Stimulated activated CD4-positive, alpha-beta T cell treated with anti-CD3 and anti-CD28 coated beads, Interleukin-12 subunit alpha, Interleukin-12 subunit beta, amount 100 ng/mL, for 24 hours (primary cell): ENCODE data around the gene FOCAD.

ENCODE experiments used
- DNase-seq, 2 experiments: peaks; one replicate each; pipeline ENCODE4 v3.0.0-alpha.2; 2020; ENCODE audit warnings: low read depth in 2 of 2

The FOCAD gene

GRCh38 chr9:20872340-20872977 lies 188.4 kb downstream of the FOCAD start:
- no peak for DNase-seq

- no peak for DNase-seq
Measured at GRCh38 chr9:20873240-20873865, 189.3 kb downstream of the FOCAD start.

GRCh38 chr9:20880271-20880670 lies 196.2 kb downstream of the FOCAD start:
- no peak for DNase-seq

- DNase-seq, result no peak
Measured at GRCh38 chr9:20880675-20881074, 196.6 kb downstream of the FOCAD start.

- peak; percentile 10 to 62 for DNase-seq
Measured at GRCh38 chr9:20884985-20885593, 201.0 kb downstream of the FOCAD start.

- no peak for DNase-seq
Measured at GRCh38 chr9:20898885-20899554, 215.0 kb downstream of the FOCAD start.

GRCh38 chr9:20903212-20903611 lies 219.2 kb downstream of the FOCAD start:
- no peak for DNase-seq

- DNase-seq, result no peak
Measured at GRCh38 chr9:20904995-20905394, 220.9 kb downstream of the FOCAD start.

GRCh38 chr9:20906326-20906725 lies 222.3 kb downstream of the FOCAD start:
- no peak for DNase-seq

GRCh38 chr9:20908461-20908860 lies 224.4 kb downstream of the FOCAD start:
- DNase-seq, result no peak

GRCh38 chr9:20914556-20914955 lies 230.5 kb downstream of the FOCAD start:
- no peak for DNase-seq

- DNase-seq, result no peak
Measured at GRCh38 chr9:20921362-20921761, 237.3 kb downstream of the FOCAD start.

GRCh38 chr9:20925256-20926045 lies 241.4 kb downstream of the FOCAD start:
- no peak for DNase-seq

GRCh38 chr9:20929276-20929675 lies 245.2 kb downstream of the FOCAD start:
- DNase-seq, result no peak

GRCh38 chr9:20930836-20931235 lies 246.8 kb downstream of the FOCAD start:
- DNase-seq, result no peak

- no peak for DNase-seq
Measured at GRCh38 chr9:20940447-20941173, 256.6 kb downstream of the FOCAD start.

GRCh38 chr9:20941174-20941690 lies 257.2 kb downstream of the FOCAD start:
- peak; percentile 11 to 20 for DNase-seq

- DNase-seq, result no peak
Measured at GRCh38 chr9:20944507-20944906, 260.4 kb downstream of the FOCAD start.

- no peak for DNase-seq
Measured at GRCh38 chr9:20945269-20945668, 261.2 kb downstream of the FOCAD start.

GRCh38 chr9:20945856-20946255 lies 261.8 kb downstream of the FOCAD start:
- no peak for DNase-seq

- no peak for DNase-seq
Measured at GRCh38 chr9:20948703-20949102, 264.6 kb downstream of the FOCAD start.
